HG03097 (cell line): Measurements from ENCODE around the gene TAS2R50.

Source experiments
- ATAC-seq: cut with Tn5 transposase; IDR thresholded peaks from one replicate; pipeline ENCODE4 v1.9.1; 2021; ENCODE audit not compliant: unreplicated experiment, low FRiP score

Gene TAS2R50

DNA sequence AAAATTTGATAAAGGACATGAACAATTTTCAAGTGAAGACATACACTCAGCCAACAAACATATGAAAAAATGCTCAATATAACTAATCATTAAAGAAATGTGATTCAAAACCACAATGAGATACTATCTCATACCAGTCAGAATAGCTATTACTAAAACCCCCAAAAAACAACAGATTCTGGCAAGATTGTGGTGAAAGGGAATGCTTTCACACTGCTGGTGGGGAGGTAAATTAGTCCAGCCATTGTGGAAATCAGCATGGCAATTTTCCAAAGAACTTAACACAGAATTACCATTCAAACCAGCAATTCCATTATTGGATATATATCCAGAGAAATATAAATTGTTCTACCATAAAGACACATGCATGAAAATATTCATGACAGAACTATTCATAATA lies 29.0 kb downstream of the TAS2R50 start:
- no peak for ATAC-seq

DNA sequence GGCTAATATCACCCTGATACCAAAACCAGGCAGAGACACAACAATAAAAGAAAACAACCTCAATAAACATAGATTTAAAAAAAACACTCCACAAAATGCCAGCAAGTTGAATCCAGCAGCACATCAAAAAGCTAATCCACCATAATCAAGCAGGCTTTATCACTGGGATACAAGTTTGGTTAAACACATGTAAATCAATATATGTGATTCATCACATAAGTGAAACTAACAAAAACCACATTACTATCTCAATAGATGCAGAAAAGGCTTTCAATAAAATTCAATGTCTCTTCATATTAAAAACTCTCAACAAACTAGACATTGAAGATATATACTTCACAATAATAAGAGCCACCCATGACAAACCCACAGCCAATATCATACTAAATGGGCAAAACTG lies 30.6 kb downstream of the TAS2R50 start:
- ATAC-seq, result no peak

DNA sequence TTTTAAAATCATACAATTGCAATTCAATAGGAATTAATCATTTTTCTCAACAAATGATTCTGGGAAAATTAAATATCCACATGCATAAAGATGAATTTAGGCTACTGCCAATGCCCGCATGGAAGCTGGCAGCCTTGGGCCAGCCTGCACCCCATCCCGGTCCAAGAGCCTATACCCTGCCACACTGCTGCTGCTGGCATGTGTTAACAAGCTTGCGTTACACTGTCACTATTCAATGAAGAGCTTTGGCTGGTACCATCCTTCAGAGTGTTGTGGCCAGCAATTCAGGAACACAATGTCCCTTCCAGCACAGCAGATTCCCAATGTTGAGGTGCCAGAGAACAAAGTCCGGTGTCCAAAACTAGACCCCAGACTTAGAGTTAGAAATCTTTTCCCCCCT lies 34.1 kb downstream of the TAS2R50 start:
- ATAC-seq, result no peak

DNA sequence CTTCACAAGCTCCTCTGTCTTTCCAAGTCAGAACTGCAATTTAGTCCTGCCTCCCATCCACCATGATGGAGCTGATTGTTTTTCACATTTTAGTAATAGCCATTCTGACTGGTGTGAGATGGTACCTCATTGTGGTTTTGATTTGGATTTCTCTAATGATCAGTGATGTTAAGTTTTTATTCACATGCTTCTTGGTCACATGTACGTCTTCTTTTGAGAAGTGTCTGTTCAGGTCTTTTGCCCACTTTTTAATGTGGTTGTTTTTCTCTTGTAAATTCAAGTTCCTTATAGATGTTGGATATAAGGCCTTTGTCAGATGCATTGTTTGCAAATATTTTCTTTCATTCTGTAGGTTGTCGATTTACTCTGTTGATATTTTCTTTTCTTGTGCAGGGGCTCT lies 43.5 kb downstream of the TAS2R50 start:
- ATAC-seq, result no peak

DNA sequence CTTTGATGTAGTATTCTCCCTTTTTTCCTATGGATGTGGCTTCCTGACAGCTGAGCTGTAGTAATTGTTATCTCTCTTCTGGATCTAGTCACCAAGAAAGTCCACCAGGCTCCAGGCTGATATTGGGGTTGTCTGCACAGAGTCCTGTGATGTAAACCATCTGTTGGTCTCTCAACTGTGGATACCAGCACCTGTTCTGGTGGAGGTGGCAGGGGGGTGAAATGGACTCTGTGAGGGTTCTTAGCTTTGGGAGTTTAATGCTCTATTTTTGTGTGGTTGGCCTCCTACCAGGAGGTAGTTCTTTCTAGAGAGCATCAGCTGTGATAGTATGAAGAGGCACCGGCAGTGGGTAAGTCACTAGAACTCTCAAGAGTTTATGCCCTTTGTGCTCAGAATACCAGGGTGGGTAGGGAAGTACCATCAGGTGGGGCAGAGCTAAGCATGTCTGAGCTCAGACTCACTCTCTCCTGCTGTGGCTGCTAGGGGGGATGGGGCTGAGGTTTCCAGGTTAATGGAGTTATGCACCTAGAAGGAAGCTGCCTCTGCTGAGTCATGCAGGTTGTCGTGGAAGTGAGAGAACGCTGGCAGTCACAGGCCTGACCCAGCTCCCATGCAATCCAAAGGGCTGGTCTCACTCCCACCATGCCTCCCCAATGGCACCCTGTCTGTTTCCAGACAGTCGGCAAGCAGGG lies 44.6 kb downstream of the TAS2R50 start:
- ATAC-seq, result no peak

DNA sequence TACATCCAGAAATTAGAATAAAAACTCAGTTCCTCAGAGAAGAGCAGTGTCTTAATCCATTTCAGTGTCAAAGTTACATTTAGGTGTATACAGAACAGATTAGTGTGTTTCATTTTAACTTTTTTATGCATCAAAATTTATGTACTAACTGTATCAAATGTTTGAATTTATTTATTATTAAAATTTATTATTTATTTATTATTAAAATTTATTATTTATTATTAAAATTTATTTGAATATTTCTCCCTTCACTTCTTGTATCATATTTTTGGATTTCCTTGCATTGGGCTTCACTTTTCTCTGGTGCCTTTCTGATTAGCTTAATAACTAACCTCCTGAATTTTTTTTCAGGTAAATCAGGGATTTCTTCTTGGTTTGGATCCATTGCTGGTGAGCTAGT lies 45.3 kb downstream of the TAS2R50 start:
- no peak for ATAC-seq

DNA sequence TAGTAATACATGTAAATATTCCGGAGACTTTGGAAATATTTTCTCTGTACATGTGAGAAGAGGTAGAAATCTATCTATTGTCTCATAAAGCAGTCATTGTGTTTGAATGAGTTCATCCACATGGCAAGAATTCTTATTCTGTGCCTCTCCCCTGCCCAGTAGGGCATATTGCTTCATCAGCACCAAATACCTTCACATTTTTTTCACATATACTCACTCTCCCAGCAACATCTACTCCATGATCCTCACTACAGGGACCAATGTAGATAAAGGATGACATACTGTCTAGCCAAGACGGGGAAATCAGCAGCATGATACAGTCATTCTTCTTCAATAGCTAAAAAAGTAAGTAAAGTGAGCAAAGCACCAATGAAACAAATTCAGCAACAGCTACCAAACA lies 46.3 kb downstream of the TAS2R50 start:
- ATAC-seq, result no peak

DNA sequence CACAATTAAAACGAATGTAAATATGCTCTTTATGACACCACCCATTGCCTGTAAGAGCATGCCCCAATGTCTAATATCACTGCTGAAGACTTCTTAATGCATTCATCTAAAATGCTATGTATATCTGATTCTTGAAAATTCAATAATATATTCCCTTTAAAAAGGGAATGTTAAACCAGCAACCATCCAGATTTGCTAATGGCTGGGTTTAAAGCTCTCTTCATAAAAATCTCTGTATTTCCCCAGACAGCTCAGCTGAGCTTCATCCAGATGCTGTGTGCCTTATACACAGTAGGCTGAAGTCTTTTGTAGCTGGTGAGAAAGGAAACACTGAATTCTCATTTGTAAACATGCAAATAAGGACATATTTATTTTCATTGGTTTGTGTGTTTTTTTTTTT lies 47.5 kb downstream of the TAS2R50 start, which contains the start of gene TAS2R14:
Gene TAS2R14 (minus strand): TSS at position 101 of the 400 bp plus-strand sequence. CDS start 56 bp downstream, at position 45.
- no peak for ATAC-seq

DNA sequence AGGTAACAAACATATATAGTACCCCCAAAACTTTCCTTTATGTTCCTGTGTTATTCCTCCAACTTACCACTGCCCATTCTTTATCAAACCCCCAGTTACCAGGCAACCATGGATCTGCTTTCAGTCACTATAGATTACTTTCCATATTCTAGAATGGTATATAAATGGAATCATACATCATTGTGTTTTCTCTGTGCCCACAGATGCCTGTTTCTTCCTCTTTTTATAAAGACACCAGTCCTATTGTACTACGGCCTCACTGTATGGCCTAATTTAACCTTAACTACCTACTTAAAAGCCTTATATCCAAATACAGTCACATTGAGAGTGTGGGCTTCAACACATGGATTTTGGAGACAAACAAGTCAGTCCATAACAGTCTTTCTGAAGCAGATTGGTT lies 50.2 kb downstream of the TAS2R50 start:
- no peak for ATAC-seq
